NCI-H460 (cell line): Measurements from ENCODE around the gene APOBR. TPM values are rescaled to one million over a fixed set of nuclear protein-coding genes. Genes with fewer than 3 reads are reported as not detected.
"Not testable (repeated sequence)": the region's sequence is repeated elsewhere in the genome, so short reads cannot be mapped to it uniquely, and the experiment has no call there.

Experiments
- DNase-seq: peaks from one replicate; pipeline ENCODE4 v3.0.0-alpha.2; 2016; ENCODE audit warnings: low read depth; ENCODE audit errors: extremely low read depth
- total RNA-seq: library from RNA; depleted of rRNA; stranded (reverse); fragments of >200 nt; shearing (Covaris generic); gene quantifications from 2 replicates; pipeline ENCODE4 v1.2.3, GENCODE V29; 2014

The APOBR gene
- total RNA-seq, 1 experiment from 2014 or later: 0.05 TPM

- no peak for DNase-seq
Measured at GRCh38 chr16:28497386-28497785, 2.9 kb downstream of the APOBR start.

GRCh38 chr16:28497861-28498599 lies 3.6 kb downstream of the APOBR start:
- DNase-seq: no peak

- DNase-seq: no peak
Measured at GRCh38 chr16:28498666-28499381, 4.4 kb downstream of the APOBR start.

GRCh38 chr16:28499854-28500253 lies 5.4 kb downstream of the APOBR start:
- DNase-seq: no peak

GRCh38 chr16:28500476-28501180 lies 6.2 kb downstream of the APOBR start:
- DNase-seq: not testable (repeated sequence)

- DNase-seq: no peak
Measured at GRCh38 chr16:28501258-28502232, 7.1 kb downstream of the APOBR start.

GRCh38 chr16:28502290-28502689 lies 7.8 kb downstream of the APOBR start:
- no peak for DNase-seq

- no peak for DNase-seq
Measured at GRCh38 chr16:28503470-28504259, 9.2 kb downstream of the APOBR start.

GRCh38 chr16:28504707-28505404 lies 10.4 kb downstream of the APOBR start:
- DNase-seq: no peak

- DNase-seq: no peak
Measured at GRCh38 chr16:28505489-28506137, 11.2 kb downstream of the APOBR start.

- no peak for DNase-seq
Measured at GRCh38 chr16:28511031-28511430, 16.6 kb downstream of the APOBR start.

- no peak for DNase-seq
Measured at GRCh38 chr16:28511801-28512789, 17.7 kb downstream of the APOBR start.

- no peak for DNase-seq
Measured at GRCh38 chr16:28513484-28514181, 19.2 kb downstream of the APOBR start.

GRCh38 chr16:28514246-28514645 lies 19.8 kb downstream of the APOBR start:
- DNase-seq: no peak

GRCh38 chr16:28520672-28521071 lies 26.2 kb downstream of the APOBR start:
- DNase-seq: no peak

- no peak for DNase-seq
Measured at GRCh38 chr16:28521436-28521835, 27.0 kb downstream of the APOBR start.

- DNase-seq: no peak
Measured at GRCh38 chr16:28522792-28523191, 28.3 kb downstream of the APOBR start.
